Medulla oblongata (tissue), 1 donor: ENCODE results near the gene TLR7.

Experiments
- DNase-seq: peaks from one replicate; pipeline ENCODE4 v3.0.0-alpha.2; 2015; ENCODE audit errors: extremely low spot score

Gene TLR7

GRCh38 chrX:12866451-12867377 lies at the start of gene TLR7:
Gene TLR7 (plus strand): TSS chrX:12867072. CDS start chrX:12867579, 507 bp downstream.
- no peak for DNase-seq

- no peak for DNase-seq
These were observed 49.3 kb upstream of the TLR7 start for GRCh38 chrX:12817528-12817927.

- DNase-seq = no peak
These were observed 47.6 kb upstream of the TLR7 start for GRCh38 chrX:12819222-12819621.

- no peak for DNase-seq
These were observed 46.1 kb upstream of the TLR7 start for GRCh38 chrX:12820737-12821136.

- DNase-seq = no peak
These were observed 41.9 kb upstream of the TLR7 start for GRCh38 chrX:12824944-12825343.

- no peak for DNase-seq
These were observed 41.1 kb upstream of the TLR7 start for GRCh38 chrX:12825801-12826200.

GRCh38 chrX:12843061-12843667 lies 23.7 kb upstream of the TLR7 start:
- DNase-seq = no peak

- no peak for DNase-seq
These were observed 23.1 kb upstream of the TLR7 start for GRCh38 chrX:12843668-12844279.

- no peak for DNase-seq
These were observed 22.6 kb upstream of the TLR7 start for GRCh38 chrX:12844319-12844718.

GRCh38 chrX:12865359-12865758 lies 1.5 kb upstream of the TLR7 start:
- DNase-seq = peak; percentile 19

GRCh38 chrX:12867685-12868084 lies 813 bp downstream of the TLR7 start:
- DNase-seq = no peak

GRCh38 chrX:12868747-12869146 lies 1.9 kb downstream of the TLR7 start:
- DNase-seq = no peak

GRCh38 chrX:12871257-12871656 lies 4.4 kb downstream of the TLR7 start:
- no peak for DNase-seq

- DNase-seq = no peak
These were observed 5.9 kb downstream of the TLR7 start for GRCh38 chrX:12872741-12873140.

- peak; percentile 47 for DNase-seq
These were observed 7.7 kb downstream of the TLR7 start for GRCh38 chrX:12874581-12874980.

GRCh38 chrX:12877386-12877785 lies 10.5 kb downstream of the TLR7 start:
- no peak for DNase-seq

- DNase-seq = no peak
These were observed 11.7 kb downstream of the TLR7 start for GRCh38 chrX:12878536-12878935.

GRCh38 chrX:12881914-12882313 lies 15.0 kb downstream of the TLR7 start:
- DNase-seq = no peak

GRCh38 chrX:12885508-12885907 lies 18.6 kb downstream of the TLR7 start:
- DNase-seq = no peak

GRCh38 chrX:12886545-12886944 lies 19.7 kb downstream of the TLR7 start:
- DNase-seq = no peak

- DNase-seq = no peak
These were observed 20.3 kb downstream of the TLR7 start for GRCh38 chrX:12887141-12887540.

- DNase-seq = no peak
These were observed 20.9 kb downstream of the TLR7 start for GRCh38 chrX:12887767-12888166.

- peak; percentile 15 for DNase-seq
These were observed 23.6 kb downstream of the TLR7 start for GRCh38 chrX:12890467-12890866.
